K562 (cell line): Measurements from ENCODE around the gene EMILIN1. TPM values are rescaled to one million over a fixed set of nuclear protein-coding genes. Genes with fewer than 3 reads are reported as not detected.
A peak's percentile ranks its signal among the peaks of the same experiment; 100 is the strongest.

ENCODE experiments used
- EWSR1 ChIP-seq: fragments of 450-650 bp; IDR thresholded peaks from 2 replicates; pipeline ENCODE4 v1.6.1; 2018; ENCODE audit warnings: borderline replicate concordance, mild to moderate bottlenecking, low read depth, moderate library complexity; ENCODE audit not compliant: partially characterized antibody
- HLTF ChIP-seq: fragments of 450-650 bp; IDR thresholded peaks from 2 replicates; pipeline ENCODE4 v1.6.1; 2016
- HNRNPH1 ChIP-seq: fragments of 200-400 bp; formaldehyde crosslinking; optimal IDR thresholded peaks from 2 replicates; pipeline ENCODE3; 2017; ENCODE audit warnings: low read depth, mild to moderate bottlenecking, low read length, moderate library complexity
- POLR3A ChIP-seq: IDR thresholded peaks from 2 replicates; pipeline ENCODE4 v1.6.1; 2011; ENCODE audit warnings: borderline replicate concordance, mild to moderate bottlenecking, moderate library complexity; ENCODE audit not compliant: insufficient read length, insufficient read depth; ENCODE audit errors: extremely low read depth
- RBM15 ChIP-seq: fragments of 200-400 bp; formaldehyde crosslinking; IDR thresholded peaks from 2 replicates; pipeline ENCODE4 v1.6.1; 2018; ENCODE audit warnings: mild to moderate bottlenecking, low read length, moderate library complexity; ENCODE audit not compliant: insufficient read depth
- RNF219 ChIP-seq: fragments of 250-450 bp; sonication (Bioruptor Pico); IDR thresholded peaks from 2 replicates; pipeline ENCODE4 v1.5.0; 2022; ENCODE audit warnings: mild to moderate bottlenecking
- polyA plus RNA-seq, 8 experiments: library from polyadenylated mRNA; depleted of rRNA in 4 of 8; stranded (reverse) in 5 of 8; unstranded in 3 of 8; fragments of >200 nt; fragmentation: Nextera tagmentation in 2 of 8; fragmentation: Illumina TruSeq in 1 of 8; extraction: Ambion mirVana in 2 of 8; extraction: Trizol in 1 of 8; gene quantifications; 2 replicates each; pipeline versions ENCODE4 v1.2.1 to v1.2.3, GENCODE V29; 2011 to 2014; ENCODE audit warnings: inconsistent platforms in 1 of 8, missing spikeins in 1 of 8
- total RNA-seq, 7 experiments: library from RNA; depleted of rRNA in 6 of 7; stranded (reverse); fragments of >200 nt in 6 of 7; fragmentation: Illumina TruSeq in 2 of 7; extraction: Trizol in 2 of 7; gene quantifications; 2 replicates each; pipeline versions ENCODE4 v1.2.1 to v1.2.3, GENCODE V29; 2011 to 2021; ENCODE audit warnings: low replicate concordance in 1 of 7
- TF ChIP-seq, protein P1 (sequence below), 2 experiments: fragments of 450-650 bp in 1 of 2; sonication (generic) in 1 of 2; formaldehyde crosslinking in 1 of 2; IDR thresholded peaks; 2 replicates each; pipeline versions ENCODE4 v1.7.1 to v1.9.0; 2016 to 2022; ENCODE audit warnings: inconsistent platforms in 1 of 2, mild to moderate bottlenecking in 1 of 2, missing genetic modification reagents in 1 of 2
- TF ChIP-seq, protein P2 (sequence below): sonication (generic); formaldehyde crosslinking; IDR thresholded peaks from 2 replicates; pipeline ENCODE4 v1.8.1; 2023; ENCODE audit warnings: mild to moderate bottlenecking, missing genetic modification reagents

The EMILIN1 gene
- total and polyA plus RNA-seq, 9 of the 15 experiments (the other 6 are each of a cell fraction or from before 2014, with no cell fraction given), result 0.04 to 2.7 (median 0.54) TPM; not detected in 2

- TF ChIP-seq, protein P1, sequence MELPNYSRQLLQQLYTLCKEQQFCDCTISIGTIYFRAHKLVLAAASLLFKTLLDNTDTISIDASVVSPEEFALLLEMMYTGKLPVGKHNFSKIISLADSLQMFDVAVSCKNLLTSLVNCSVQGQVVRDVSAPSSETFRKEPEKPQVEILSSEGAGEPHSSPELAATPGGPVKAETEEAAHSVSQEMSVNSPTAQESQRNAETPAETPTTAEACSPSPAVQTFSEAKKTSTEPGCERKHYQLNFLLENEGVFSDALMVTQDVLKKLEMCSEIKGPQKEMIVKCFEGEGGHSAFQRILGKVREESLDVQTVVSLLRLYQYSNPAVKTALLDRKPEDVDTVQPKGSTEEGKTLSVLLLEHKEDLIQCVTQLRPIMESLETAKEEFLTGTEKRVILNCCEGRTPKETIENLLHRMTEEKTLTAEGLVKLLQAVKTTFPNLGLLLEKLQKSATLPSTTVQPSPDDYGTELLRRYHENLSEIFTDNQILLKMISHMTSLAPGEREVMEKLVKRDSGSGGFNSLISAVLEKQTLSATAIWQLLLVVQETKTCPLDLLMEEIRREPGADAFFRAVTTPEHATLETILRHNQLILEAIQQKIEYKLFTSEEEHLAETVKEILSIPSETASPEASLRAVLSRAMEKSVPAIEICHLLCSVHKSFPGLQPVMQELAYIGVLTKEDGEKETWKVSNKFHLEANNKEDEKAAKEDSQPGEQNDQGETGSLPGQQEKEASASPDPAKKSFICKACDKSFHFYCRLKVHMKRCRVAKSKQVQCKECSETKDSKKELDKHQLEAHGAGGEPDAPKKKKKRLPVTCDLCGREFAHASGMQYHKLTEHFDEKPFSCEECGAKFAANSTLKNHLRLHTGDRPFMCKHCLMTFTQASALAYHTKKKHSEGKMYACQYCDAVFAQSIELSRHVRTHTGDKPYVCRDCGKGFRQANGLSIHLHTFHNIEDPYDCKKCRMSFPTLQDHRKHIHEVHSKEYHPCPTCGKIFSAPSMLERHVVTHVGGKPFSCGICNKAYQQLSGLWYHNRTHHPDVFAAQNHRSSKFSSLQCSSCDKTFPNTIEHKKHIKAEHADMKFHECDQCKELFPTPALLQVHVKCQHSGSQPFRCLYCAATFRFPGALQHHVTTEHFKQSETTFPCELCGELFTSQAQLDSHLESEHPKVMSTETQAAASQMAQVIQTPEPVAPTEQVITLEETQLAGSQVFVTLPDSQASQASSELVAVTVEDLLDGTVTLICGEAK (IDR thresholded peaks at IDR 0.05), result peak; percentile 90
- TF ChIP-seq, protein P1 (CRISPR knock-in tag; IDR thresholded peaks at IDR 0.05), result 0 out of 2 replicates have a peak, but pooled peaks have one; percentile 20
- TF ChIP-seq, protein P2, sequence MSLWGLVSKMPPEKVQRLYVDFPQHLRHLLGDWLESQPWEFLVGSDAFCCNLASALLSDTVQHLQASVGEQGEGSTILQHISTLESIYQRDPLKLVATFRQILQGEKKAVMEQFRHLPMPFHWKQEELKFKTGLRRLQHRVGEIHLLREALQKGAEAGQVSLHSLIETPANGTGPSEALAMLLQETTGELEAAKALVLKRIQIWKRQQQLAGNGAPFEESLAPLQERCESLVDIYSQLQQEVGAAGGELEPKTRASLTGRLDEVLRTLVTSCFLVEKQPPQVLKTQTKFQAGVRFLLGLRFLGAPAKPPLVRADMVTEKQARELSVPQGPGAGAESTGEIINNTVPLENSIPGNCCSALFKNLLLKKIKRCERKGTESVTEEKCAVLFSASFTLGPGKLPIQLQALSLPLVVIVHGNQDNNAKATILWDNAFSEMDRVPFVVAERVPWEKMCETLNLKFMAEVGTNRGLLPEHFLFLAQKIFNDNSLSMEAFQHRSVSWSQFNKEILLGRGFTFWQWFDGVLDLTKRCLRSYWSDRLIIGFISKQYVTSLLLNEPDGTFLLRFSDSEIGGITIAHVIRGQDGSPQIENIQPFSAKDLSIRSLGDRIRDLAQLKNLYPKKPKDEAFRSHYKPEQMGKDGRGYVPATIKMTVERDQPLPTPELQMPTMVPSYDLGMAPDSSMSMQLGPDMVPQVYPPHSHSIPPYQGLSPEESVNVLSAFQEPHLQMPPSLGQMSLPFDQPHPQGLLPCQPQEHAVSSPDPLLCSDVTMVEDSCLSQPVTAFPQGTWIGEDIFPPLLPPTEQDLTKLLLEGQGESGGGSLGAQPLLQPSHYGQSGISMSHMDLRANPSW (CRISPR knock-in tag), result peak; percentile 77
- TF ChIP-seq POLR3A (peak; percentile 82), RBM15 (no peak), HLTF (0 out of 2 replicates have a peak, but pooled peaks have one; percentile 65), RNF219 (CRISPR knock-in tag) (no peak), EWSR1 (no peak), HNRNPH1 (no peak)
Measured at GRCh38 chr2:27050996-27051901, 27.2 kb upstream of the EMILIN1 start, which contains the start of gene AGBL5 (continued).
